HG03280 (cell line): ENCODE results near the gene ATG5.
"Not testable (repeated sequence)": the region's sequence is repeated elsewhere in the genome, so short reads cannot be mapped to it uniquely, and the experiment has no call there.

Source experiments
- ATAC-seq: cut with Tn5 transposase; IDR thresholded peaks from one replicate; pipeline ENCODE4 v1.9.1; 2021; ENCODE audit warnings: mild to moderate bottlenecking, moderate library complexity; ENCODE audit not compliant: unreplicated experiment

Gene ATG5

DNA sequence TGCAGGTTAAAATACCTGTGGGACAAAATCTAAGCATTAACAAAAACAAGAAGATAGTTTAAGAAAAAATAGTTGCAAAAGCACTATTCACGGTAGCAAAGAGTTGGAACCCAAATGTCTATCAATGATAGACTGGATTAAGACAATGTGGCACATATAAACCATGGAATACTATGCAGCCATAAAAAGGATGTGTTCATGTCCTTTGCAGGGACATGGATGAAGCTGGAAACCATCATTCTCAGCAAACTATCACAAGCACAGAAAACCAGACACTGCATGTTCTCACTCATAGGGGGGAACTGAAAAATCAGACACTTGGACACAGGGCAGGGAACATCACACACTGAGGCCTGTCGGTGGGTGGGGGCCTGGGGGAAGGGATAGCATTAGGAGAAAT, 65.8 kb downstream of the ATG5 start:
- not testable (repeated sequence) for ATAC-seq

DNA sequence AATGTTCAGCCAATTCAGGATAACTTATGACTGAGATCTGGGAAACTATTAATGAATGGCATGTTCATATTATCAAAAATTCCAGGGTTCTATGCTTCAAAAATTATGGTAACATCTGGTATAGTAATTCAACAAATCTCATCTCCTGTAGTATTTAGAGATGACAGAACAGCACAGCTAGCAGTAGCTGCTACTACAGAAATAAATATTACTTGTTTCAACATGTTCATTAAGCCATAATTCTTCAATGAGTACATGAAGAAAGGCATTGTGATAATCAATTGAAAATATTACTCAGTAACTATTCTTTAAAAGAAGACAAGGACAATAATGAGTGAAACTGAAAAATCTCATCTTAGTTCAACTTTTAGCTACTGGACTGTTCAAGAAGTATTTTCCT, 66.8 kb downstream of the ATG5 start:
- no peak for ATAC-seq

DNA sequence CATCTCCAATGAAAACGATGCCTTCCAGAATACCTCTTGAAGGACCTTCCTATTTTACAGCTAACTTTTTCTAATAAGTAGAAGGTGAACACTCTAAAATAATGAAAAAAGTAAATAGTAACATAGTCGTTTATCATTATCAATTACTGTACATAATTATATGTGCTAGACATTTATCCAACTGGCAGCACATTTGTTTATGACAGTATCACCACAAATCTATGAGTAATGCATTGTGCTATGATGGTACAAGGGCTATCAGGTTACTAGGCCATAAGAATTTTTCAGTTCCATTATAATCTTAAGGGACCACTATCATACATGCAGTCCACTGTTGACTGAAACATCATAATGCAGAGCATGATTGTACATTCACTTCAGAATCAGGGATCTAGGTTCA, 68.4 kb downstream of the ATG5 start:
- ATAC-seq: no peak

DNA sequence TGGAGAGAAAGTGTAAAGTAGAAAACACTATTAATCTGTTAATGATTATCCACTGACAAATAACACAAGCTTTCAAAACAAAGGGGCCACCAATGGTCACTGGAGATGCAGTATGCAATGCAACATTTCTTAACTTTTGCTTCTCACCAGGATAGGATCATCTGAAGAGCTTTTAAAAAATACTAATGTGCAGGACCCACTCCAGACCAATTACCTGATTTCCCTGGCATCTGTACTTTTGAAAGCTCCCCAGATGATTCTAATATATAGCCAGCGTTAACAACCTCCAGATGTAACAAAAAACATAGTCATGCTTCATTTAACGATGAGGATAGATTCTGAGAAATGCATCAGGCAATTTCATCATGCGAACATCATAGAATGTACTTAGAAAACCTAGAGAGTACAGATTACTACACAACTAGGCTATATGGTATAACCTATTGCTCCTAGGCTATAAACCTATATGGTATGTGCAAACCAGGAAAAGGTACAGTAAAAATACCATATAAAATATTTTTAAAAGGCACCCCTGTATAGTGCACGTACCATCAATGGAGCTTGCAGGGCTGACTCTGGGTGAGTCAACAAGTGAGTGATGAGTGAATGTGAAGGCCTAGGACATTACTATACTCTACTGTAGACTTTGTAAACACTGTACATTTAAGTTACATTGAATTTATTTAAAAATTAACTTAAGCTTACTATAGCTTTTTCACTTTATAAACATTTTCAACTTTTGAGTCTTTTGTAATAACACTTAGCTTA, 69.2 kb downstream of the ATG5 start:
- no peak for ATAC-seq

DNA sequence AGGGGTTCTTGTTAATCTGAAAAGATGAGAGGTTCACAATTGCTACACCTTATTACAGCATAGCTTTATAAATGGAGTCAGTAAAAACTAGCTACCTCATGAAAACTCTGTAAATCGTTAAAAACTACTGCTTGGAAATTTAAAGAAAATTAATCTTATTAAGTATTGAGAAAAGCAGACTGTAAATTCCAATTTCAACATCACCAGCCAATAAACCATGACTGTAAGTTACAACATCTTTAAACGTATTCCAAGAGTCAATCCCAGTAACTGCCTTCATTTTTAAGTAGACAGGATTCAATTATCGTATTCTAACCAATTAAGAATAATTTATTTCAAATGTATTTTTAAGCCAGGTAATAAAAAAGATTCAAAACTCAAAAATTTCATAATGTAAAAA, 70.3 kb downstream of the ATG5 start:
- no peak for ATAC-seq

DNA sequence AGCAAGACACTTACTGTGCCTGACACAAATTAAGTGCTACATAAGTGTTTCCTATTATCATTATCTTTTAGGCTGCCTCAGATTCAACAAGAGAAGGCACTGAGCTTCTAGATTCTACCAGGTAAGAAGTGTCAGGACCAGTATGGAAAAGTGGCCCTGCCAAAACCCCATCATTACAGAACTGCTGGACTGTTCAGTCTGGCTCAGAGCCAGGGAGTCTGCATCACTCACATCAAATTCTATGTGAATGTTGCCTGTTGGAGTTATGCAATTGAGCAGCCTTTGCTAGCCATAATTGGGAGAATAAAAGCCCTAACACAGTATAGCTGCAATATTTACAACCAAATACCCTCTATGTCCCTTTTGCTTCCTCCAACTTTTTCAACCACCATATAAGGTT, 70.9 kb downstream of the ATG5 start:
- ATAC-seq: no peak

DNA sequence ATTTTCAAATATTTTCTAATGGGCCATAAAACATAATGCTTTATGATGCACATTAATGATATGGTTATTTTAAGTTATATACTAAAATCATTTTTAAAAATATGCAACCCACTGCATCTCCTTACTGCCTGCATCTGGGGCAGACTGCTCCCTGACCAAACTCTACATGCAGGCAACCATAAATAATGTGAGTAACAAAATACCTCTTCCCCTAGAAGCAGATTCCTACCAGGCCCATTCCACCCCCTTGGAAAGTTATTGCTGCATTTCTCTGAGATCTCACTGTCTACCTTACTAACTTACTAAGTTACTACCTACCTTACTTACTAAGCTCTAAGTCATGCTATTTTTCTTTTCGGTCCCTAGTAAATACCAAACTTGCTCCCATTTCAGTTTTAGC, 71.8 kb downstream of the ATG5 start:
- ATAC-seq: no peak

DNA sequence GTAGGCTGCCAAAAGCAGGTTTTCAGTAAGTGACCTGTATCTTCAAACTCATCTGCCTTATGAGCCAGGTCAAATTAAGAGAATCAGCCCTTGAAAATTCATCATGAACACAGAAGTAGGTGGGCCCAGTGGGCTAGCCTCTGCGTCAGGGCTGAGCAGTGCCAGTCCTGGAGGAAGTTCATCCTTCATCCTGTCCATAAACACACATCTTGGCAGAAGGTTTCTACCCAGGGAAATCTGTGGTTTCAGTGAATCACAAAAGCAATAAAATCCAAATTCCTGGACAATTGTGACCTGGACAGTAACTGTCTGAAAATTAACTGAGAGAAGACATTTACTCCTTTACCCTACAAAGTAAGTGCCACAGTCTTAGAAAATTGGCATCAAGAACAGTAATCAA, 72.4 kb downstream of the ATG5 start:
- no peak for ATAC-seq

DNA sequence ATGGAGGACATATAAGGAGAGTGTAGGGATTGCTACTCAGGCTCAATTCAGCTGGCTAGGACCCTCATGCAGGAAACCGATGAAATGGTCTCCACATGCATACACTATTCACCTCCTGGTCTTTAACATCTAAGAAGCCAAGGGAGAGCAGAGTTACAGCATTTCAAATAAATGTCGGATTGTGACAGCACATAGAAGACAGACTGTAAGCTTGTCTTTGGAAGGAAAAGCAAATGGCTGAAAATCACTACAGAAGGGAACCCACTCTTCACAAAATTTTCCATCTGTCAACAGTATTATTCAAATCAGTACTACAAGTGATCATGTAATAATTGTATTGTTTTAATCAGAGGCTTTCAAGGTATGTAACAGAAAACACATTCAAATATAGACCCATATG, 72.9 kb downstream of the ATG5 start:
- ATAC-seq: no peak

DNA sequence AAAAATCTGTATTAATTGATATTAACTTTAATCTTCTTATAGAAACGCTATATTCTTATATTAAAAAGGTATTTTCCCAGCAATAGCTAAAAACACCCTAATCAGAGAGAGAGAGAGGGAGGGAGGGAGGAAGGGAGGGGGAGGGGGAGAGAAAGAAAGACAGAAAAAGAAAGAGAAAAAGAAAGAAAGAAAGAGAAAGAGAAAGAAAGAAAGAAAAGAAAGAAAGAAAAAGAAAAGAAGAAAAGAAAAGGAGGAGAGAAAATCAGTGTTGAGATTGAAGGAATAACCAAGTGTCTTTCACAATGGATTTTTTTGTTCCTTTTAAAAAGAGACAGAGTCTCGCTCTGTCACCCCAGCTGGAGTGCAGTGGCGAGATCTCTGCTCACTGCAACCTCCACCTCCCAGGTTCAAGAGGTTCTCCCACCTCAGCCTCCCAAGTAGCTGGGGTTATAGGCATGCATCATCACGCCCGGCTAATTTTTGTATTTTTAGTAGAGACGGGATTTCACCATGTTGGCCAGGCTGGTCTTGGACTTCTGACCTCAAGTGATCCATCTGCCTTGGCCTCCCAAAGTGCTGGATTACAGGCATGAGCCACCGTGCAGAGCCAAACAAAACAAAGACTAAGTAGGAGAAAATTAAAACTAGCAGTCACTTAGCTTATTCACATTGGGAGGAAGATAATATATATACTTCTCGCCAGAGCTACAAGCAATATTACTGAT, 73.9 kb downstream of the ATG5 start:
- not testable (repeated sequence) for ATAC-seq

DNA sequence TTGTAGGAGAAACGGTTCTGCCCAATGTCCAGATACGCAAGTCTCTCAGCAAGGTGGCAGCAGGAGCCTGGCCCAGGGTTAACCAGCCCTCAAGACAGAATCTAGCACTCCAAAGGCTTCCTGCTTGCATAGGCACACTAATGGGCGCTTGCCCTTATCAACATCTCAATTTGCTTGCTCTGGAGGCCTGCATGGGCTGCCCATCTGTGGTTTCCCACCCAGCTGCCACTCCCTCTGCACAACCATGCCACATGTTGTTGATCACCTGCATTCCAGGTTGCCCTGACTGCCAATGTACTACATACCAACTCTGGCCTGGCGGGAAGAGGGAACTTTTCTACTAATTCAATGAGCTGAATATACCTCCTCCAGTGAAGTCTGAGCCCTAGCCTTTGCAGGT, 74.6 kb downstream of the ATG5 start:
- ATAC-seq: no peak

DNA sequence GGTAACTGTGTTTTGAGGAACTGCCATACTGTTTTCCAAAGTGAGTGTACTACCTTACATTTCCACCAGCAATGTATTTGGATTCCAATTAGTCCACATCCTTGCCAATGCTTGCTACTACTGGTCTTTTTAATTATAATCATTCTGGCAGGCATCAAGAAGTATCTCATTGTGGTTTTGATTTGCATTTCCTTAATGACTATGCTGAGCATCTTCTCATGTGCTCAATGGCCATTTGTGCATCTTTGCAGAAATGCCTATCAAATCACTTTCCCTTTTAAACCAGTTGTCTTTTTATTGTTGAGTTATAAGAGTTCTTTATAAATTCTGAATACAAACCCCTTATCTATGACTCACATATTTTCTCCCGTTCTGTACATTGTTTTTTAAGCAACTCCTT, 75.9 kb downstream of the ATG5 start:
- ATAC-seq: no peak

DNA sequence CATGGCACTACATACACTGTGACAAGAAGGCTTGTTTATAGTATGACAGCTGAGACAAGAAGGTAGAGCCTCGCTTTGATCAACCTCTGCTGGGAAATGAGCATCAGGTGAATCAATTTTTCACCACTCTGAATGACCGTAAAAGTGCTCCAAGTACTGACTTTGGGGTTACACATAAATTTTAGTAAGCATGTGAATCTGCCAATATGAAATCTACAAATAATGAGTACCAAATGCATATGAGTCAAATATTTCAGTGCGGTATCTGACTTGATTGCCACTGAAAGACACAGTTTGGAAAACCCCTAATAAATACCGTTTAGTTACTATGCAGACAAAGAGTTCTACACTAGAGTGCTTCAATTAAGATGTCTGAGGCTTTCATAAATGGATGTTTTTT, 77.8 kb downstream of the ATG5 start:
- peak; percentile 44 for ATAC-seq

DNA sequence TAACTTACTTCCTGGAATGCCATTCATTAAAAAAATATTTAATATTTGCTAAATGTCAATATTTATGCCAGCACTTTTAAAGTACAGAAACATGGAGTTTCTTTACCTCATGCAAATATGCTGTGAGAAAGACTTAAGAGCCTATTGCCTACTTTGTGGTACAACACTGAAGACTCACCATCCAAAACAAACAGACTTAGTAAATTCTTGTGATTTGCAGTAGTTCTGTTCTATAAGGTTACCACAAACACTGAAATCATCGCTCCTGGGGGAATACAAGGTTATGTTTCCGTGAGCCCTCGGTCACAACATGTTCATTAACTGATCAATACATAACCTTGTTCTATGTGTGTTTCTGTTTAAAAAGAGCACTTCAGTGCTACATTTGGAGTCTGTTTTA, 78.3 kb downstream of the ATG5 start:
- ATAC-seq: peak; percentile 47

DNA sequence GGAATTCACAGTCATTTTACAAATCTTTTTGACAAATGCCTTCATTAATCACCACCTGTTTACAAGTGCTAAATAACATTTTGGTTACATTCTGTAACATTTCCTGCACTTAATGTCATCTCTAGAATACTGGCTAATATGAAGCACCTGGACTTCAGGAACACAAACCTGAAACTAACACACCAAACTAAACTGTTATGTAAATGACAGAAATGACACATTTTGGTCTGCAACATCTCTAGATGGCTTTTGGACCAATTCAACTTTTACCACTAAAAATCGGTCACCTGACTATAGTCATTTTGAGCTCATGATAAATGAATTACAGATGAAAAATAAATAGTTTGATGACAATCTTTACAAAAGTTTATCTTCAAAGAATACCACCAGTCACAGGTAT, 80.6 kb downstream of the ATG5 start:
- ATAC-seq: peak; percentile 55

DNA sequence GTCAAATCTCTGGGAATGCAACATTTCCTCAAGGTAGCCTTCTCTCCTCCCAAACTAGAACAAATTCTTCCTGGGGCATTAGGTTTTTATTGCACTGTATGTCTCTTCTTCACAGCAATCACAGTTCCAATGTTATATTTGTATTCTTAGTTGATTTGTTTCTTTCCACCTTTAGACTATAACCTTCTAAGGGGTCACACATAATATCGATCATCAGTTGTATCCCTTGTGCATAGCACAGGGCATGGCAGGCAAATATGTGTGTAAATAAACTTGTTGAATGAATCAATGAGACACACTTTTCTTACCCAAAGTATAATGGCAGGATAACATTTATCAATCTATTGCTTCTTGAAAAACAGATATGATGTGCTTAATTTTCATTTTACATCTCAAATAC, 81.0 kb downstream of the ATG5 start:
- no peak for ATAC-seq

DNA sequence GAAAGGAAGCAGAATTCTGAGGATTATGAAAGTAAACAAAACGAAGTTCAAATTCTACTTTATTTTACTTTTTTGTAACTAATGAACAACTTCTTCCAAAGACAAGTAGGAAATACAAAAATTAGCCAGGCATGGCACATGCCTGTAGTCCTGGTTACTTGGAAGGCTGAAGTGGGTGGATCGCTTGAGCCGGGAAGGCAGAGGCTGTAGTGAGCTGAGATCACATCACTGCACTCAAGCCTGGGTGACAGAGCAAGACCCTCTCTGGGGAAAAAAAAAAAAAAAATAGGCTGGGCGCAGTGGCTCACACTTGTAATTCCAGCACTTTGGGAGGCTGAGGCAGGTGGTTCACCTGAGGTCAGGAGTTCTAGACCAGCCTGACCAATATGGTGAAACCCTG, 82.3 kb downstream of the ATG5 start:
- ATAC-seq: no peak

DNA sequence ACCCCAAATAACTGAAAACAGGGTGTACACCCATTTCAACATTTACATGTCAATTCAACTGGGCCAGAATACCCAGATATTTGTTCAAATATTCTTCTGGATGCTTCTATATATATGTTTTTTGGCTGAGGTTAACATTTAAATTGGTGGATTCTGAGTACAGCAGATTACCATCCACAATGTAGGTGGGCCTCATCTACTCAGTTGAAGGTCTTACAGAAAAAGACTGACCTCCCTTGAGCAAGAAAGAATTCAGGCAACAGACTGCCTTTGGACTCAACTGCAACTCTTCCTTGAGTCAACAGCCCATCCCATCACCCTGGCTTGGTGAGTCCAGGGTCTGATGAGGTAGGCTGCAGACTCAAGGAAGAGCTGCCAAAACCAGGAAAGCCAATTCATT, 84.1 kb downstream of the ATG5 start:
- ATAC-seq: no peak

DNA sequence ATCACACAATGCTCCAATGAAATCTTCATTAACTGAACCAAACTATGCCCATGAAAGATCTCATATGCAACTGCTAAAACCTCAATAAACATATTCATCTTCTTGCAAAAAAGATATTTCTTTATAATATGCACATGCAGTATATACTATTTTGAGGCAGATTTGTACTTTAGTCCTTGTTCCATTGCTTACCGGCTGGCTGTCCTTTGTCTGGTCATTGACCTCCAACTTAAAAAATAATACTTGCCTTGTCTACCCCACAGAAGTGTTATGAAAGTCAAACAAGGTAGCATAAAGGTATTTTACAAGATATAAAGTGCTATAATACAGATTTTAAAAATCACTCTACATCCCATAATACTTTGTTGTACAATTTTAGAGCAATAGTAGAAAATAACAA, 88.3 kb downstream of the ATG5 start:
- no peak for ATAC-seq

DNA sequence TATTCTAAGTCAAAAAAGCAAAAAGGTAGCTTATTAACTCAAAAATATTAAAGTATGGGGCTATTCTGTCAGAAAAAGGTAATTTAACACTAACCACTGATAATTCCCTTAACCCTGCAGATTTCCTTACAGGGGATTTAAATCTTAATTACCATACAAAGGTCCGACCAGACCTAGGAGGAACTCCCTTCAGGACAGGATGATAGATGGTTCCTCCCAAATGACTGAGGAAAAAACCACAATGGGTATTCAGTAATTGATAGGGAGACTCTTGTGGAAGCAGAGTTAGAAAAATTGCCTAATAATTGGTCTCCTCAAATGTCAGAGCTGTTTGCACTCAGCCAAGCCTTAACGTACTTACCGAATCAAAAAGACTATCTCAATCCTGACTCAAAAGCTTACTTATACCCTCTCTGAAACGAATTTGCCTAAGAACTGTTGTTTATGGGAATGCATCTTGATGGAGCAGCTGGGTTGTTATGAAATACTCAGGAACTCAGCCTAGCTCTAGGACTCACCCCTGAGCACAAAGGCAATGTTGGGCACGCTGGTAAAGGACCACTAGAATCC, 95.6 kb downstream of the ATG5 start:
- ATAC-seq: not testable (repeated sequence)

DNA sequence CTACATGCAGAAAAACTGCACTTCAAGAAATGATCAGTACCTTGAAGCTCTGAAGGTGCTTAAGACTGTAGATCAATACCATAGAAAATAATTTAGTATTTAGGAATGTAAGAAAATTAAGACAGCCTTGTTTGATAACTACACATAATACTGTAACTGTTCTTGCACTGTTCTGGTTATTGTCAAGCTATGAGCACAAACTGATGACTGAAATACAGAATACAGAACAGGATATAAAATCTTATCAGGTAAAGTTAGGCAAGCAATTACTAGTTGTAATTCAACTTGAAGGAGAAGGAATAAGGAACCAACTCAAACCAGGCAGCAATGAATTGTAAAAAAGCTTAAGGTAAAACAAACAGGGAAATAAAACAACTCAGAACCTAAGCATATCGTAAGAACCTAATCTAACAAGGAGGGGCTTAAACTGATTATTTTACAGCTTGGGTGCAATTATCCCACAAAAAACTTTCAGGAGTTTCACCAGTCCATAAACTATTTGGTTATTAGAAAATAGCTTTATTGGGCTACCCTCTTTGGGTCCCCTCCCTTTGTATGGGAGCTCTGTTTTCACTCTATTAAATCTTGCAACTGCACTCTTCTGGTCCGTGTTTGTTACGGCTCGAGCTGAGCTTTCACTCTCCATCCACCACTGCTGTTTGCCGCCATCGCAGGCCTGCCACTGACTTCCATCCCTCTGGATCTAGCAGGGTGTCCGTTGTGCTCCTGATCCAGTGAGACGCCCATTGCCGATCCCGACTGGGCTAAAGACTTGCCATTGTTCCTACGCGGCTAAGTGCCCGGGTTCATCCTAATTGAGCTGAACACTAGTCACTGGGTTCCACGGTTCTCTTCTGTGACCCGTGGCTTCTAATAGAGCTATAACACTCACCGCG, 97.7 kb downstream of the ATG5 start:
- ATAC-seq: no peak
